ENCODE measurements around the gene ZNRF3.
"Not testable (repeated sequence)": the region's sequence is repeated elsewhere in the genome, so short reads cannot be mapped to it uniquely, and the experiment has no call there.

ZNRF3 gene

GRCh38 chr22:29012952-29013351 lies 129.6 kb downstream of the ZNRF3 start:
- no peak for DNase-seq

GRCh38 chr22:29014293-29014692 lies 130.9 kb downstream of the ZNRF3 start:
- no peak for DNase-seq

- DNase-seq: no peak
Observed at GRCh38 chr22:29014773-29015172, 131.4 kb downstream of the ZNRF3 start.

DNA sequence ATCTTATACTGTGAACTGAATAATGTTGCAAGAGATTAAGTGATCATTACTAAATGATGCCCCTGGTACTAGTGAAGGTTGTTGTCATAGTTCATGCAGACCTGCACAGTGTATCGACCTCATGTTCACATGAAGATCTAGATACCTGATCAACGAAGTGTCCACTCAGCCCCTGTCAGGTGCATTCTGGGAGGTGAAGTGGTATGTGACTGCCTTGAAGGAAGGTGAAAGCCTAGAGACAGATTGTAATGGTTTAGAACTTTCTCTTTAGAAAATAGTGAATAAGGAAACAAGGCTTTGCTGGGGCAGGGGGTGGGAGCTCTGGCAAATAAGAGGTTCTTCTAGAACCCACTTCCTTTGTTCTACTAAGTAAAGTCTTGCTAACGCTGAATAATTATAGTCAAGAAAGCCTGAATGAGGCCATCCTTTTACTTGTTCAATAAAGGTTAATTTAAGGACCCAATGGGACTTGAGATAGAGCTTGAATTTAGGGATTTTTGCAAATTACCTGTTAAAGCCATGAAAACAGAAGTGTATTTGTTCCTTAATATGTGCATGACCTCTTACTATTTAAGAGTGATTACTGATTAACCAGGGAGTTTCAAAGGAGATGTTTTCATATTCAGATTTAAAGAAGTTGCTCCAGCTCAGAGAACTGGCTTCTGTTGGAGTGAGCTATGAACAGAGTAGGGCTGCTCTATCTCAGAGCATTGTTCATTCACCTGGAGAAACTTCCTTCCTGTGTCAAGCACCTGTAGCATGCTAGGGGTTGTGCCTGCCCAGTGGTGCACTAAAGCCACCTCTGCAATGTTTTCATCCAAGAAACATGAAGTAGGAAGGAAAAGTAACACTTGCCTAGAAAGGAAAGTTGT lies 132.9 kb downstream of the ZNRF3 start:
- no peak for DNase-seq

DNA sequence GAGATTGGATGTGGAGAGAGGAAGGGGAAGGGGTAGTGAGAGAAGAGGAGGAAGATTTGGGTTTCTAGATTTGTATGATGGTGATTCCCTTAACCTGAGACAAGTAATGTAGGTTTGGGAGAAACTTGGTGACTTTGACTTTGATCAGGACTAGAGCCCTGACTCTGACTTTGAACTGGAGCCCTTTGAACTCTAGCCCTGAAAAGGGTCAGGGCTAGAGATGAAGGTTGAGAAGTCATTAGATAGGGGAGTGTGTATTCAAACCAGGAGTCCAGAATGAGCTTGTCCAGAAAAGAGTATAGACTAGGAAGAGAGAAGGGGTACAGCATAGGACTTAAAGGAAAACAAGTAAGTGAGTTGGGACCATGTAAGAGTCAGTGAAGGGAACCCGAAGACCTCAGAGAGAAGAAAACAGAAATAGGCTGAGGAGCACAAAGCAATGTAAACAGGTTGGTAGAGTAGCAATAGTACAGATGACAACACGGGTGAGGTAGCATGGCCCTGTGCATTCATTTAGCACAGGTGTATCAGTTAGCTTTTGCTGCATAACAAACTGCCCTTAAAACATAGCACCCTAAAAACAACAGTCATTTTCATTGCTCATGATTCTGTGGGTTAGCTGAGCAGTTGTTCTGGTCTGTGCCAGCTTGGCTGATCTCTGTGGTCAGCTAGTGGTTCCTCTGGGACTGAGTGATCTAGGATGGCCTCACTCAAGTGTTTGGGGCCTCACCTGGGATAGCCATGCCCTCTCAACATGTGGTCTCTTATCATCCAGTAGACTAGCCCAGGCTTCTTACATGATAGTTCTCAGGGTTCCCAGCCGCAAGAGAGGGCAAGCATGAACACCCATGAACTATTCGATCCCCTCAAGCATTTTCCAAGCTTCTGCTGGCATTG lies 135.2 kb downstream of the ZNRF3 start:
- no peak for DNase-seq

GRCh38 chr22:29022101-29022817 lies 138.9 kb downstream of the ZNRF3 start:
- DNase-seq: no peak

DNA sequence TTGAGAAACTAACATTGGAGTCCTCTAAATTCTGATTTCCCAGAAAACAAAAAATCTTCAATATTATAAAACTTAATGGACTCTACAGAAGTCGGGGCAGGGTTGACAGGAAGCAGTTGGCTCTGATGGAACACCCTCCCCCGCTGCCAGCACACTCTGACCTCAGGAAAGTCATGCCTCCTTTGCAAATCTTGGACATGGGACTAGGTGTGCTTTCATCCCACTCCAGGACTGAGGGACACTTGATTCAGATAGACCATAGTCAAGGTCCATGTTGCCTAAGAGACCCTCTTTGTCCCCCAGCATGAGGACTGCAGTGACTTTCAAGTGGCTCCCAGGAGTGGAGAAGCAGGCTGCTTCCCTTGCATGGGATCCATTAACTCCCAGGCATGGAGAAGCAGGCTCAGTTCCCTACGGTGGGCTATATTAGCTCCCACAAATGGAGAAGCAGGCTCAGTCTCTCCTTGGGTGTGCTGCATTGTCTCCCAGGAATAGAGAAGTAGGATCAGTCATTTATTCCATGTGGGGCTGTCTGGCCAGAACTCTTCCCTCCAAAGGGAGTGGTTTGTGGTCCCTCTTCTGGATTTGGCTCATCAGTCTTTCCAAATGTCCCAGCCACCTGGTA lies 139.9 kb downstream of the ZNRF3 start:
- peak in 1 of 4 experiments; percentile 6 for DNase-seq

- no peak for DNase-seq
Observed at GRCh38 chr22:29026579-29026978, 143.2 kb downstream of the ZNRF3 start.

GRCh38 chr22:29028468-29028867 lies 145.1 kb downstream of the ZNRF3 start:
- DNase-seq: no peak

- DNase-seq: no peak
Observed at GRCh38 chr22:29029202-29030000, 146.0 kb downstream of the ZNRF3 start.

DNA sequence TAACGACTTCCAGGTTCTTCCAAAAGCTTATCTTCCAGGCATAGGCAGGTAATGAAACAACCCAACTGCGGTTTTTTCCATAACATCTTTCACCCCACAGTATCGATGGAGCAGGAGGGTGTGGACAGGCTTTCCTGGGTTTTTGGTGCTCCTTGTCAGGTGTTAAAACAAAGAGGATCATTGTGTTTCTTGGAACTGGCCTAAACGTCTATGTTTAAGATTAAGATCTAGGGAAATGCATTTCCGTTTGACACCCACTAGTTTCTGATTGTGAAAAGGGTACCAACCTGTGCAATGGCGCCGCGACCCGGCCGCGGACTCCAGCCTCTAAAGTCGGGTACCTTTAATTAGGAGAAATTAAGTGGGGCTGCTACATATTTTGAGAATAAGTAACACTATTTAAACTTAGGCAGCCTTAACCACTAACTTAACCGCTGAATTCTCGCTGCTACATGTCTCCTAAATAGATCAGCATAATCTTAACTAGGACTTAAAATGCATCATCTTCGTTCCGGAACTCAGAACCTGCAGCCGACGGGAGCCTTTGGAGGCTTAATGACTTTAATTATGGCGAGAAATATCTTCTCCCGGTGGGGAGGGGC lies 146.7 kb downstream of the ZNRF3 start:
- DNase-seq: peak in 1 of 4 experiments; percentile 8

DNA sequence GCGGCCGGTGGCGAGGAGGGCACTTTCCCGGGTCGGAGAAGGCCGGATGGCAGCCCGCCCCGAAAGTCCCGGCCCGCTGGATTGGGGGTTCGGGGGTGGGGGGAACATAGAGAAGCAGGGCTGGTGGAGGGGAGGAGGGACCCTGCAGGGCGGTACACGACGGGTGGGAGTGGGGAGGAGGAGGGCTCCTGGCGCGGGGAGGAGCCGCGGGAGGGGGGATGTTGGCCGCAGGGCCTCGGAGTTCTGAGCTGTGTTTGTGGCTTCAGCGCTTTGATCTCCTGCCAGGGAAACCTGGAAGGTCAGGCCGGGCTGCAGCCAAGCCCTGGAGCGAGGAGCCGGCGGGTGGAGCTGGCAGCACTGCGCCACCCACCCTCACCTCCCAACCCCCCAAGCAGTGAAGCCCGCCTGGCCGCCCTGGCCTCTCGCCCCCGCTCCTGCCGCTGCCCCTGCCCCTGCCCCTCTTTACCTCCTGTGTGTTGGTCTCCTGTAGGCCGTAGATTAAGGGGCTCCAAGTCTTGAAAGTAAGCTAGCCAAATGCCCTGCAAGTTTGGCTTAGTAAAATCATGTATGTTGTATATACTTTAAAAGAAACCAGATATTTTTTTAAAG lies 147.3 kb downstream of the ZNRF3 start:
- DNase-seq: peak in 2 of 4 experiments; percentile 7 to 30

GRCh38 chr22:29031227-29032011 lies 148.0 kb downstream of the ZNRF3 start:
- DNase-seq: peak; percentile 22 to 52 (median 36)

DNA sequence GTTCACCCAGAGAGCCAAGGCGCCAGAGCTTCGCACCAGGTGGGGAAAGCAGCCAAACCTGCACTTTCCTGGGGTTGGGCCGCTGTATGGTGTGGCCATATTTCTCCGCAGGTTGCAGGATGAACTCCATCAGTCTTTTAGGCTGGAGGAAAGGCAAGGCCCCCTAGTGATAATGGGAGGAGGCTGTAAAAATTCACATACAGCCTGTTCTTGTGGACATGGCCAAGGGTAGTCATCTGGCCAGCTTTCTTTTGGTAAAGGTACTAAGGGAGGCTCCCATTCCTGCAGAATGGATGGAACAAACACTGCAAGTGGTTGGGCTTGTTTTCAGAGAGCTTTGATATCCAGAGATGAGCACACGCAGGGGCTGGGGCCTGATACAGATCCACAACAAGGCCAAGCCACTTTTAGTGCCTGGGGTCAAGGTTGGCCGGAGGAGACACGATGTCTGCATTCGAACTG lies 148.7 kb downstream of the ZNRF3 start:
- DNase-seq: no peak

GRCh38 chr22:29032584-29032983 lies 149.2 kb downstream of the ZNRF3 start:
- DNase-seq: no peak

GRCh38 chr22:29037340-29037932 lies 154.1 kb downstream of the ZNRF3 start:
- DNase-seq: no peak

GRCh38 chr22:29039148-29039547 lies 155.8 kb downstream of the ZNRF3 start:
- no peak for DNase-seq

- not testable (repeated sequence) for DNase-seq
Observed at GRCh38 chr22:29039684-29040083, 156.3 kb downstream of the ZNRF3 start.

Data from suppressor macrophage (primary cell).